Measurements from ENCODE around the gene INSIG2. TPM values are rescaled to one million over a fixed set of nuclear protein-coding genes. Genes with fewer than 3 reads are reported as not detected.

The INSIG2 gene
- total RNA-seq, 1 experiment from 2014 or later = 8.7 TPM

- H3K79me2 ChIP-seq (ENCODE audit: insufficient read depth, low read length) = no peaks in the 10 kb centered on the region
- no peak for DNase-seq
- H3K36me3 Mint-ChIP-seq (ENCODE audit: insufficient read depth in 1 of 3, low read depth in 3 of 3) = no peaks in the 10 kb centered on the region
- no peaks in the 10 kb centered on the region; a peak in 1 of 5 replicates for H3K9me3 Mint-ChIP-seq
- no peak overlapping the region for H2BK12ac ChIP-seq (ENCODE audit: insufficient read length, low read depth, low read length)
- H4K5ac ChIP-seq (ENCODE audit: insufficient read length, low read depth, low read length) = no peak overlapping the region
- no peaks in the 10 kb centered on the region; the same call in 1 of the 2 replicates for H3K4me1 ChIP-seq (ENCODE audit: insufficient read depth, low read length)
- no peak overlapping the region for H3K27ac Mint-ChIP-seq
- no peak overlapping the region for H3K23ac ChIP-seq (ENCODE audit: insufficient read length, low read depth, low read length)
- no peak overlapping the region for H2BK120ac ChIP-seq (ENCODE audit: low read depth, low read length, poor library complexity, severe bottlenecking)
- H4K20me1 ChIP-seq (ENCODE audit: control insufficient read depth, insufficient read depth, insufficient read length) = no peaks in the 10 kb centered on the region
- H3K9ac ChIP-seq (ENCODE audit: extremely low read depth, insufficient read length, low read length) = no peak overlapping the region
- no peak overlapping the region for H3K4ac ChIP-seq (ENCODE audit: low read depth, low read length)
- no peaks in the 10 kb centered on the region for H3K9me3 ChIP-seq (ENCODE audit: control insufficient read depth, low read depth, low read length)
- H2BK15ac ChIP-seq (ENCODE audit: low read depth, low read length) = no peak overlapping the region
- H4K8ac ChIP-seq (replicated peaks; ENCODE audit: insufficient read length, low read depth, low read length) = no peak overlapping the region
- no peak overlapping the region for H3K4me3 Mint-ChIP-seq
- no peak overlapping the region for H2BK20ac ChIP-seq (ENCODE audit: low read depth, low read length, poor library complexity, severe bottlenecking)
- H3K4me2 ChIP-seq (ENCODE audit: insufficient read depth, insufficient read length, low read length) = no peak overlapping the region
- peaks cover 10 to 25% of the 10 kb centered on the region in 2 experiments; a peak in 2 of 4 replicates for H3K4me1 Mint-ChIP-seq
- H3K56ac ChIP-seq (ENCODE audit: insufficient read length, low read depth, low read length) = no peak overlapping the region
- H3K79me1 ChIP-seq (ENCODE audit: insufficient read depth, low read depth, low read length, poor library complexity, severe bottlenecking) = no peaks in the 10 kb centered on the region
- no peak overlapping the region for H2AK5ac ChIP-seq (ENCODE audit: insufficient read length, low read length)
- H2AFZ ChIP-seq (ENCODE audit: low read length) = no peak overlapping the region
- no peak overlapping the region for H2BK5ac ChIP-seq (ENCODE audit: insufficient read length, low read length)
- no CpG with 5 or more reads among the region's 4 CpGs for WGBS (ENCODE audit: extremely low coverage, insufficient read length, low lambda C conversion rate)
- no peaks in the 10 kb centered on the region for H3K27me3 Mint-ChIP-seq (ENCODE audit: low read depth)
- no peak overlapping the region for H3K14ac ChIP-seq (ENCODE audit: insufficient read depth, low read length)
- TF ChIP-seq, protein P1, sequence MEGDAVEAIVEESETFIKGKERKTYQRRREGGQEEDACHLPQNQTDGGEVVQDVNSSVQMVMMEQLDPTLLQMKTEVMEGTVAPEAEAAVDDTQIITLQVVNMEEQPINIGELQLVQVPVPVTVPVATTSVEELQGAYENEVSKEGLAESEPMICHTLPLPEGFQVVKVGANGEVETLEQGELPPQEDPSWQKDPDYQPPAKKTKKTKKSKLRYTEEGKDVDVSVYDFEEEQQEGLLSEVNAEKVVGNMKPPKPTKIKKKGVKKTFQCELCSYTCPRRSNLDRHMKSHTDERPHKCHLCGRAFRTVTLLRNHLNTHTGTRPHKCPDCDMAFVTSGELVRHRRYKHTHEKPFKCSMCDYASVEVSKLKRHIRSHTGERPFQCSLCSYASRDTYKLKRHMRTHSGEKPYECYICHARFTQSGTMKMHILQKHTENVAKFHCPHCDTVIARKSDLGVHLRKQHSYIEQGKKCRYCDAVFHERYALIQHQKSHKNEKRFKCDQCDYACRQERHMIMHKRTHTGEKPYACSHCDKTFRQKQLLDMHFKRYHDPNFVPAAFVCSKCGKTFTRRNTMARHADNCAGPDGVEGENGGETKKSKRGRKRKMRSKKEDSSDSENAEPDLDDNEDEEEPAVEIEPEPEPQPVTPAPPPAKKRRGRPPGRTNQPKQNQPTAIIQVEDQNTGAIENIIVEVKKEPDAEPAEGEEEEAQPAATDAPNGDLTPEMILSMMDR (conservative IDR thresholded peaks at IDR 0.05) = no peak
- no peak overlapping the region for H3T11ph ChIP-seq (ENCODE audit: low read length)
- H3K27ac ChIP-seq (ENCODE audit: insufficient read length, low read depth, low read length) = no peak overlapping the region
- no peaks in the 10 kb centered on the region for H3K23me2 ChIP-seq (ENCODE audit: insufficient read length, low read depth, low read length, poor library complexity, severe bottlenecking)
- H3K18ac ChIP-seq (ENCODE audit: insufficient read length, low read depth, low read length) = no peak overlapping the region
- H4K91ac ChIP-seq (ENCODE audit: insufficient read length, low read depth, low read length) = no peak overlapping the region
- H3K27me3 ChIP-seq (ENCODE audit: insufficient read depth, low read length) = no peaks in the 10 kb centered on the region
Observed at GRCh38 chr2:118119158-118119727, 31.0 kb downstream of the INSIG2 start.

Data from H9 (cell line).